ENCODE results near the gene GLT8D1. TPM values are rescaled to one million over a fixed set of nuclear protein-coding genes. Genes with fewer than 3 reads are reported as not detected.
A peak's percentile ranks its signal among the peaks of the same experiment; 100 is the strongest.

GLT8D1 gene
- total RNA-seq, 6 experiments from 2014 or later = 23.0 to 63.1 (median 46.9) TPM

GRCh38 chr3:52743152-52743551, 37.6 kb upstream of the GLT8D1 start:
- peak in 1 of 4 donors; percentile 28 for ATAC-seq
- H3K4me3 ChIP-seq = no peak overlapping the region
- peaks cover 0 to 78% (median 39%) of the 10 kb centered on the region in 4 donors for H3K36me3 ChIP-seq
- H3K4me1 ChIP-seq = peaks cover 0 to 12% (median 5%) of the 10 kb centered on the region in 4 donors
- DNase-seq = no peak
- no peak overlapping the region for H3K27ac ChIP-seq
- no peaks in the 10 kb centered on the region for H3K27me3 ChIP-seq
- 89% methylated on average over 5 of the region's 5 CpGs for WGBS (ENCODE audit: insufficient coverage, low coverage, low lambda C conversion rate, missing lambda C conversion rate)
- no peaks in the 10 kb centered on the region for H3K9me3 ChIP-seq
- intact Hi-C loops (cut with DNase I) = loop anchor here in 1 of 2 donors (10.0 kb wide), 1 partner anchor 62 kb away; no protein-coding TSS in a partner anchor
- TF ChIP-seq POLR2A (IDR thresholded peaks at IDR 0.05) = no peak
- TF ChIP-seq, protein P1, sequence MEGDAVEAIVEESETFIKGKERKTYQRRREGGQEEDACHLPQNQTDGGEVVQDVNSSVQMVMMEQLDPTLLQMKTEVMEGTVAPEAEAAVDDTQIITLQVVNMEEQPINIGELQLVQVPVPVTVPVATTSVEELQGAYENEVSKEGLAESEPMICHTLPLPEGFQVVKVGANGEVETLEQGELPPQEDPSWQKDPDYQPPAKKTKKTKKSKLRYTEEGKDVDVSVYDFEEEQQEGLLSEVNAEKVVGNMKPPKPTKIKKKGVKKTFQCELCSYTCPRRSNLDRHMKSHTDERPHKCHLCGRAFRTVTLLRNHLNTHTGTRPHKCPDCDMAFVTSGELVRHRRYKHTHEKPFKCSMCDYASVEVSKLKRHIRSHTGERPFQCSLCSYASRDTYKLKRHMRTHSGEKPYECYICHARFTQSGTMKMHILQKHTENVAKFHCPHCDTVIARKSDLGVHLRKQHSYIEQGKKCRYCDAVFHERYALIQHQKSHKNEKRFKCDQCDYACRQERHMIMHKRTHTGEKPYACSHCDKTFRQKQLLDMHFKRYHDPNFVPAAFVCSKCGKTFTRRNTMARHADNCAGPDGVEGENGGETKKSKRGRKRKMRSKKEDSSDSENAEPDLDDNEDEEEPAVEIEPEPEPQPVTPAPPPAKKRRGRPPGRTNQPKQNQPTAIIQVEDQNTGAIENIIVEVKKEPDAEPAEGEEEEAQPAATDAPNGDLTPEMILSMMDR (IDR thresholded peaks at IDR 0.05) = no peak

DNA sequence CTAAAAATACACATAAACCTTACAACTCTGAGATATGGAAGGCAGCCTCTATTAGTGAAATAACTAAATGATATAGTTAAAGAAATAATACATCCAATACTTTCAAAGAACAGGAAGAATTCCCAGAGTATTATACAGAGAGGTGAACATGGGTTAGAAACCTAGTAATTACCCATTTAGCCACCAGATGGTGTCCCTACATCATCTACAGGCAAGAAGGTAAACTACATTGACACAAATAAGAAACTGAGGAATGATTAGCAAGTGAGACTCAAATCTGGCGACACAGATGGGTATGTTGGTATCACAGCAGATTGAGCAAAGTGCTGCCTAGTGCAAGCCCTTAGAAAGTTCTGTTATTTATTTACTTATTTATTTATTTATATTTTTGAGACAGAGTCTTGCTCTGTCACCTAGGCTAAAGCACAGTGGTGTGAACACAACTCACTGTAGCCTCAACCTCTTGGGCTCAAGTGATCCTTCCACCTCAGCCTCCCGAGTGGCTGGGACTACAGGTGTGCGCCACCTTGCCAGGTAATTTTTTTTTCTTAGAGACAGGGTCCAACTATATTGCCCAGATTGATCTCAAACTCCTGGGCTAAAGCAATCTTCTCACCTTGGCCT, 36.9 kb upstream of the GLT8D1 start:
- no peak overlapping the region for H3K4me3 ChIP-seq
- DNase-seq (no peak), ATAC-seq (peak; percentile 81 to 86 (median 82))
- peaks cover 0 to 12% (median 5%) of the 10 kb centered on the region in 4 donors for H3K4me1 ChIP-seq
- no peak overlapping the region for H3K27ac ChIP-seq
- H3K9me3 ChIP-seq = no peaks in the 10 kb centered on the region
- intact Hi-C loops (cut with DNase I) = loop anchor here in 1 of 2 donors (10.0 kb wide), 1 partner anchor 62 kb away; no protein-coding TSS in a partner anchor
- H3K36me3 ChIP-seq = peaks cover 0 to 78% (median 39%) of the 10 kb centered on the region in 4 donors
- WGBS (ENCODE audit: insufficient coverage, low coverage, low lambda C conversion rate, missing lambda C conversion rate) = 74% methylated on average over 3 of the region's 3 CpGs
- H3K27me3 ChIP-seq = no peaks in the 10 kb centered on the region
- no peak for TF ChIP-seq POLR2A (IDR thresholded peaks at IDR 0.05)
- TF ChIP-seq, protein P1 (IDR thresholded peaks at IDR 0.05) = peak; percentile 64 to 70 (median 68)

GRCh38 chr3:52739730-52740129, 34.1 kb upstream of the GLT8D1 start:
- ATAC-seq (peak in 1 of 4 donors; percentile 61), DNase-seq (no peak)
- Histone ChIP-seq H3K9me3 (no peaks in the 10 kb centered on the region), H3K27me3 (no peaks in the 10 kb centered on the region), H3K27ac (no peak overlapping the region), H3K4me1 (peaks cover 0 to 12% (median 5%) of the 10 kb centered on the region in 4 donors), H3K4me3 (no peak overlapping the region), H3K36me3 (peaks cover 5 to 71% (median 26%) of the 10 kb centered on the region in 4 donors)
- intact Hi-C loops (cut with DNase I) = loop anchor here in 1 of 2 donors (10.0 kb wide), 1 partner anchor 65 kb away; no protein-coding TSS in a partner anchor
- 29% methylated on average over 1 of the region's 1 CpG for WGBS (ENCODE audit: insufficient coverage, low coverage, low lambda C conversion rate, missing lambda C conversion rate)
- no peak for TF ChIP-seq POLR2A (IDR thresholded peaks at IDR 0.05)
- TF ChIP-seq, protein P1 (IDR thresholded peaks at IDR 0.05) = no peak

DNA sequence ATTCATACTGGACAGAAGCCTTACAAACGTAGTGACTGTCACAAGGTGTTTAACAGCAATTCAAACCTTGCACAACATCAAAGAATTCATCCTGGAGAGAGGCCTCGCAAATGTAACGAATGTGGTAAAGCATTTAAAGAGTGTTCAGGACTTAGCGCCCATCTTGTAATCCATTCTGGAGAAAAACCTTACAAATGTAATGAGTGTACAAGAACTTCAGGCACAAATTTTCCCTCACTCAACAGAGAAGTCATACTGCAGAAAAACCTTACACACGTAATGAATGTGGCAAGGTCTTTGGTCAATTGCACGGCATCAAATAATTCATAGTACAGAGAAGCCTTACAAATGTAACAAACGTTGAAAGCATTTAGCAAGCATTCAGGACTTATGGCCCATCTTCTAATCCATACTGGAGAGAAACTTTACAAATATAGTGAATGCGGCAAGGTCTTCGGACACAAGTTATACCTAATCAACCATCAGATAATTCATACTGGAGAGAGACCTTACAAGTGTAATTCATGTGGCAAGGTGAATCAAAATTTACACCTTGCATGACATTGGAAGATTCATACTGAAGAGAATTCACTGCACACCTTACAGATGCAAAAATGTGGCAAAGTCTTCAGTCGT, 27.8 kb upstream of the GLT8D1 start:
- no peaks in the 10 kb centered on the region for H3K9me3 ChIP-seq
- H3K36me3 ChIP-seq = peaks cover 0 to 51% (median 16%) of the 10 kb centered on the region in 4 donors
- ATAC-seq (no peak), DNase-seq (no peak)
- WGBS (ENCODE audit: insufficient coverage, low coverage, low lambda C conversion rate, missing lambda C conversion rate) = 84% methylated on average over 9 of the region's 10 CpGs
- no peak overlapping the region for H3K27ac ChIP-seq
- no peak overlapping the region for H3K4me3 ChIP-seq
- no peaks in the 10 kb centered on the region for H3K27me3 ChIP-seq
- intact Hi-C loops (cut with DNase I) = no loop called here
- TF ChIP-seq POLR2A (IDR thresholded peaks at IDR 0.05) = no peak
- TF ChIP-seq, protein P1 (IDR thresholded peaks at IDR 0.05) = no peak
- H3K4me1 ChIP-seq = no peaks in the 10 kb centered on the region

Data from right lobe of liver (tissue), 6 donors.